HepG2 (cell line): ENCODE results near the gene S100A9. TPM values are rescaled to one million over a fixed set of nuclear protein-coding genes. Genes with fewer than 3 reads are reported as not detected.

Experiments
- ATAC-seq: fragments of 200-7000 bp; cut with Tn5 transposase; 3 replicates; pipeline ENCODE4 v1.9.1; 2020; ENCODE audit warnings: mild to moderate bottlenecking, moderate library complexity
- BruUV-seq: library from RNA; stranded (reverse); fragments of 400-500 nt; replicated peaks from 2 replicates; lab custom pipeline; 2021; lab: Mats Ljungman, UMichigan
- CTCF ChIA-PET: fragments of 300-600 bp; formaldehyde crosslinking; extraction: SDS; loops from one replicate; lab custom pipeline; 2021; ENCODE audit warnings: low total read pairs, inconsistent platforms, low intra/inter-chr PET ratio; lab: Yijun Ruan, JAX
- POLR2A ChIA-PET: fragments of 350-600 bp; sonication (Branson Sonifier 250); formaldehyde crosslinking; loops from one replicate; lab custom pipeline; 2020; ENCODE audit warnings: antibody characterized with exemption, inconsistent platforms; lab: Yijun Ruan, JAX
- DNase-seq: peaks from one replicate; pipeline ENCODE4 v3.0.0-alpha.2; 2015; ENCODE audit warnings: low spot score
- FAIRE-seq: peaks from 3 replicates; lab custom pipeline; 2011; peaks lifted over from hg19 to GRCh38; lab: Jason Lieb, UNC
- H2AFZ ChIP-seq: one replicate; pipeline ENCODE4 v1.6.1; 2011; ENCODE audit warnings: low read length, inconsistent platforms
- H3K27ac ChIP-seq: fragments of 300-600 bp; 3 replicates; pipeline ENCODE4 v1.8.0; 2011; ENCODE audit warnings: mixed run types, mild to moderate bottlenecking, mixed read lengths, low read length, inconsistent platforms; ENCODE audit not compliant: insufficient read depth; ENCODE audit errors: extremely low read length
- H3K27me3 ChIP-seq, 2 experiments: fragments of 200-600 bp in 1 of 2; 2 replicates in 1 of 2; 3 replicates in 1 of 2; pipeline versions ENCODE4 v1.6.0 to v1.8.0; 2011; ENCODE audit warnings: low read length in 2 of 2, mild to moderate bottlenecking in 2 of 2, moderate library complexity in 2 of 2, inconsistent platforms in 1 of 2; ENCODE audit not compliant: insufficient read depth in 2 of 2, control insufficient read depth in 1 of 2
- H3K36me3 ChIP-seq, 2 experiments: fragments of 200-600 bp in 1 of 2; replicated peaks in 1 of 2; 2 replicates in 1 of 2; 3 replicates in 1 of 2; pipeline versions ENCODE4 v1.5.1 to v1.8.0; 2011; ENCODE audit warnings: low read length in 2 of 2, inconsistent platforms in 1 of 2; ENCODE audit not compliant: insufficient read depth in 2 of 2, control insufficient read depth in 1 of 2
- H3K4me1 ChIP-seq: 2 replicates; pipeline ENCODE4 v1.5.1; 2012; ENCODE audit warnings: low read length, inconsistent platforms; ENCODE audit not compliant: insufficient read depth
- H3K4me2 ChIP-seq: 2 replicates; pipeline ENCODE4 v1.6.0; 2011; ENCODE audit warnings: low read depth, low read length, inconsistent platforms
- H3K4me3 ChIP-seq, 3 experiments: fragments of 200-600 bp in 1 of 3; sonication (generic), shearing (Covaris generic) in 1 of 3; replicated peaks in 1 of 3; 2 replicates each; pipeline ENCODE4 v1.5.1; 2011 to 2016; ENCODE audit warnings: low read length in 3 of 3, inconsistent platforms in 2 of 3, low read depth in 2 of 3, mild to moderate bottlenecking in 2 of 3, control low read depth in 1 of 3, mixed read lengths in 1 of 3; ENCODE audit not compliant: insufficient read depth in 1 of 3
- H3K79me2 ChIP-seq: one replicate; pipeline ENCODE4 v1.6.1; 2011; ENCODE audit warnings: low read length, inconsistent platforms; ENCODE audit not compliant: insufficient read depth
- H3K9ac ChIP-seq: 2 replicates; pipeline ENCODE4 v1.6.0; 2011; ENCODE audit warnings: mild to moderate bottlenecking, low read depth, low read length, inconsistent platforms; ENCODE audit not compliant: insufficient read depth
- H3K9me3 ChIP-seq: 2 replicates; pipeline ENCODE4 v1.5.1; 2012; ENCODE audit warnings: mild to moderate bottlenecking, low read length
- H4K20me1 ChIP-seq: 2 replicates; pipeline ENCODE4 v1.6.0; 2011; ENCODE audit warnings: inconsistent platforms, mild to moderate bottlenecking, low read length, moderate library complexity; ENCODE audit not compliant: insufficient read depth
- ATF3 ChIP-seq: sonication (generic); formaldehyde crosslinking; IDR thresholded peaks from 2 replicates; pipeline ENCODE4 v1.4.0; 2020; ENCODE audit warnings: missing genetic modification reagents
- ATF7-NPFF ChIP-seq: sonication (generic); formaldehyde crosslinking; IDR thresholded peaks from 2 replicates; pipeline ENCODE4 v1.8.1; 2023; ENCODE audit warnings: mild to moderate bottlenecking, low read depth, missing genetic modification reagents, moderate library complexity
- CBX5 ChIP-seq: sonication (generic); formaldehyde crosslinking; IDR thresholded peaks from 2 replicates; pipeline ENCODE4 v1.4.0; 2020; ENCODE audit warnings: missing genetic modification reagents, borderline replicate concordance
- FOSL2 ChIP-seq: sonication (generic); formaldehyde crosslinking; IDR thresholded peaks from 2 replicates; pipeline ENCODE4 v1.4.0; 2020; ENCODE audit warnings: missing genetic modification reagents
- GLMP ChIP-seq: sonication (generic); formaldehyde crosslinking; IDR thresholded peaks from 2 replicates; pipeline ENCODE4 v1.9.0; 2021; ENCODE audit warnings: missing genetic modification reagents, mild to moderate bottlenecking, borderline replicate concordance
- HMGXB4 ChIP-seq, 2 experiments: sonication (generic) in 1 of 2; formaldehyde crosslinking in 1 of 2; IDR thresholded peaks; 2 replicates each; pipeline versions ENCODE4 v1.4.0 to v1.6.1; 2018 to 2020; ENCODE audit warnings: missing genetic modification reagents in 2 of 2, borderline replicate concordance in 1 of 2, low read depth in 1 of 2, mild to moderate bottlenecking in 1 of 2, missing biosample characterization in 1 of 2
- PHF21A ChIP-seq: sonication (generic); formaldehyde crosslinking; IDR thresholded peaks from 2 replicates; pipeline ENCODE4 v1.5.0; 2020; ENCODE audit warnings: mild to moderate bottlenecking, missing genetic modification reagents
- TGIF2 ChIP-seq: IDR thresholded peaks from 2 replicates; pipeline ENCODE4 v1.6.1; 2016; ENCODE audit warnings: control low read depth, missing compliant biosample characterization
- TP53 ChIP-seq: sonication (generic); formaldehyde crosslinking; conservative IDR thresholded peaks from 2 replicates; pipeline ENCODE4 v1.4.0; 2020; ENCODE audit warnings: missing genetic modification reagents
- ZBTB25 ChIP-seq: IDR thresholded peaks from 2 replicates; pipeline ENCODE4 v1.6.1; 2018; ENCODE audit warnings: missing genetic modification reagents
- ZMYM2 ChIP-seq: sonication (generic); formaldehyde crosslinking; IDR thresholded peaks from 2 replicates; pipeline ENCODE4 v1.8.0; 2022; ENCODE audit warnings: mild to moderate bottlenecking, missing genetic modification reagents
- ZNF136 ChIP-seq: sonication (generic); formaldehyde crosslinking; IDR thresholded peaks from 2 replicates; pipeline ENCODE4 v1.8.1; 2022; ENCODE audit warnings: low read depth, mild to moderate bottlenecking, moderate library complexity, missing genetic modification reagents
- ZNF350 ChIP-seq: sonication (generic); formaldehyde crosslinking; IDR thresholded peaks from 2 replicates; pipeline ENCODE4 v1.4.0; 2020; ENCODE audit warnings: mild to moderate bottlenecking, low read depth, missing genetic modification reagents, borderline replicate concordance
- ZNF501 ChIP-seq: sonication (generic); formaldehyde crosslinking; IDR thresholded peaks from 2 replicates; pipeline ENCODE4 v1.5.1; 2020; ENCODE audit warnings: mild to moderate bottlenecking, moderate library complexity, missing genetic modification reagents
- ZNF597 ChIP-seq: sonication (generic); formaldehyde crosslinking; IDR thresholded peaks from 2 replicates; pipeline ENCODE4 v1.5.0; 2020; ENCODE audit warnings: missing genetic modification reagents
- ZNF737 ChIP-seq: sonication (generic); formaldehyde crosslinking; IDR thresholded peaks from 2 replicates; pipeline ENCODE4 v1.5.0; 2020; ENCODE audit warnings: missing genetic modification reagents, mild to moderate bottlenecking, borderline replicate concordance
- WGBS: methylation state at CpG from one replicate; pipeline ENCODE4 v1.1.6; 2017; ENCODE audit warnings: low lambda C conversion rate; 5-methylcytosine and 5-hydroxymethylcytosine counted together
- in situ Hi-C: cut with HindIII; loops from 2 replicates; pipeline ENCODE4 v1.10.0; 2017; ENCODE audit warnings: low pct_unique_long_range_greater_than_20kb; ENCODE audit not compliant: extremely low pct_ligation_motif_present
- intact Hi-C: fragments of 100-400 bp; cut with micrococcal nuclease; formaldehyde crosslinking; loops from one replicate; pipeline ENCODE4 v1.10.0; 2022; ENCODE audit not compliant: unreplicated experiment
- polyA plus RNA-seq, 8 experiments: library from polyadenylated mRNA; depleted of rRNA in 3 of 8; stranded (reverse) in 7 of 8; unstranded in 1 of 8; fragments of >200 nt; fragmentation: Illumina TruSeq in 4 of 8; extraction: Trizol in 4 of 8; gene quantifications; 2 replicates each; pipeline versions ENCODE4 v1.2.1 to v1.2.3, GENCODE V29; 2011 to 2016; ENCODE audit warnings: low read depth in 4 of 8, missing spikeins in 1 of 8, mixed read lengths in 1 of 8; ENCODE audit not compliant: insufficient read depth in 1 of 8
- total RNA-seq, 5 experiments: library from RNA; depleted of rRNA; stranded (reverse); fragments of >200 nt; fragmentation: Illumina TruSeq; extraction: Trizol; gene quantifications; 2 replicates each; pipeline ENCODE4 v1.2.3, GENCODE V29; 2016; ENCODE audit warnings: low read depth in 1 of 5

S100A9 gene
- total and polyA plus RNA-seq, 2 of the 13 experiments (the other 11 are each of a cell fraction or from before 2014, with no cell fraction given), result 0.31 to 0.69 TPM

GRCh38 chr1:153384958-153385580 lies 27.4 kb downstream of the S100A9 start (continued):
- no peak for TF ChIP-seq ZNF737 (CRISPR knock-in tag)

GRCh38 chr1:153386500-153386901 lies 28.8 kb downstream of the S100A9 start:
- 18% methylated on average over 5 of the region's 5 CpGs for WGBS
- no TSS peak for BruUV-seq
- ChIA-PET POLR2A (no interaction called here), CTCF (no interaction called here)
- in situ Hi-C loops, result no loop called here
- no peaks in the 10 kb centered on the region for H3K4me1 ChIP-seq
- H3K4me3 ChIP-seq, result no peak overlapping the region
- intact Hi-C loops, result no loop called here
- H3K9me3 ChIP-seq, result no peaks in the 10 kb centered on the region
- H4K20me1 ChIP-seq, result no peaks in the 10 kb centered on the region
- no peak for DNase-seq
- no peaks in the 10 kb centered on the region for H3K79me2 ChIP-seq
- H3K36me3 ChIP-seq, result no peaks in the 10 kb centered on the region
- no peak for ATAC-seq
- no peak for FAIRE-seq
- H3K27me3 ChIP-seq, result no peaks in the 10 kb centered on the region; a peak in 1 of 5 replicates
- TF ChIP-seq ZNF350 (CRISPR knock-in tag), result no peak
- TF ChIP-seq ZNF597, result no peak
- no peak for TF ChIP-seq CBX5 (CRISPR knock-in tag)
- TF ChIP-seq ATF3, result no peak
- TF ChIP-seq ATF7-NPFF (CRISPR knock-in tag), result no peak
- no peak for TF ChIP-seq PHF21A (CRISPR knock-in tag)
- no peak for TF ChIP-seq ZBTB25 (CRISPR knock-in tag)
- no peak for TF ChIP-seq TGIF2 (CRISPR knock-in tag)
- no peak for TF ChIP-seq ZNF136 (CRISPR knock-in tag)
- TF ChIP-seq FOSL2, result no peak
- no peak for TF ChIP-seq ZMYM2 (CRISPR knock-in tag)
- TF ChIP-seq ZNF501, result no peak
- no peak for TF ChIP-seq HMGXB4 (CRISPR knock-in tag; IDR thresholded peaks at IDR 0.05; ENCODE audit: borderline replicate concordance in 1 of 2, low read depth in 1 of 2)
- TF ChIP-seq TP53 (CRISPR knock-in tag), result no peak
- TF ChIP-seq GLMP (CRISPR knock-in tag), result no peak
- no peak overlapping the region for H3K9ac ChIP-seq
- no peak overlapping the region for H2AFZ ChIP-seq
- H3K27ac ChIP-seq, result no peak overlapping the region
- no peak overlapping the region for H3K4me2 ChIP-seq
